HG02884 (cell line): Measurements from ENCODE around the gene BBOX1.
"Not testable (repeated sequence)": the region's sequence is repeated elsewhere in the genome, so short reads cannot be mapped to it uniquely, and the experiment has no call there.

ENCODE experiments used
- ATAC-seq: cut with Tn5 transposase; IDR thresholded peaks from one replicate; pipeline ENCODE4 v1.9.1; 2021; ENCODE audit warnings: mild to moderate bottlenecking, moderate library complexity; ENCODE audit not compliant: unreplicated experiment

Gene BBOX1

DNA sequence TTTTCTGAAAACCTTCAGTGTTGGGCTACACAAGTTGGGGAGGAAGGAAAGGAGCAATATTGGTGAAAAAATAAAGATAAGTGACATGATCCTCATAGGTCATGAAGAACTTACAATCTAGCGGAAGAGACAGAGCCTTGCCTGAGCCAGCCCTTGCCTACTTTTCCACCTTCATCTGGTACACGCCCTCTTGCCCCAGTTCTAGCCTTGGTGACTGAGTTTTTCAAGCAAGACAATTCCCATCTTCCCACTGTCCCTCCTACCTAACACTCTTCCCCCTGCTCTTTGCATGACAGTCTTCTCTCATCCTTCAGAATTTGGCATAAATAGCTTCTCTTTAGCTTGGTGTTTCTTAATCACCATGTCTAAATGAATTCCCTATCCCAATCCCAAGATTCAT lies 42.6 kb downstream of the BBOX1 start:
- no peak for ATAC-seq

DNA sequence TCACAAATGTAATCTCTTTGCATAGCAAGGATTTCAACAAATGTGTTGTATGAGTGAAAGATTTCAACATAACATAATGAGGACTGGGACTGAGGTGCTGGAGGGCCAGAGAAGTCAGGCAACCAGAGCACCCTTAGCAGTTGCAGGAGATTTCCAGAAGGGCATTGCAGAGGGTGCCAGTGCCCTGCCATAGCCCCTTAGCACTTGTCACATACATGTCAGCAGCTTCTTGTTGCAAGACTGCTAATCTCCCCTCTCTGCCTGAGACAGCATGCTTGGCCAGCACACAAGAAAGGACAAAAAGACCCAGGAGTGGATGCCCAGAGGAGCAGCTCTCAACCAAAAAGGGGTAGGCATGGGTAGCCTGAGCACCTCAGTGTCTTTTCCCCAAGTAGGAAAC lies 43.2 kb downstream of the BBOX1 start:
- no peak for ATAC-seq

DNA sequence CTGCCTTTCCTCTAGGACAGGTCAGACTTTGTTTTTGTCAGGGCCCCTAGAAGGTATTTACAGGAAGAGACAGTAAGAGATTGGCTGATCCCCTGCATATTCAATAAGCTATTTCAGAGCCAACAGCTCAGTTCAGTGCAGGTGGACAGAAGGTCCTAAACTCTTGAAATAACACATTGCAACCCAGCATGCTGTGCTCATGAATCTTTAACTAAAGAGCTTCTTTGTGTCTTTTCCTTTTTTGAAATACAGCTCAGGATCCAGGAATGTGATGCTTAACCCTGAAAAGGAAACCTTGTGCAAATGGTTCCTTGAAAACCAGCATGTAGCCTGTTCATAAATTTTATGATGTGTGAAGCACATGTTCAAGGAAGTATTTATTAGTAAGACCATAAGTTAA lies 43.9 kb downstream of the BBOX1 start:
- no peak for ATAC-seq

GRCh38 chr11:27085111-27085510 lies 44.5 kb downstream of the BBOX1 start:
- ATAC-seq = no peak

DNA sequence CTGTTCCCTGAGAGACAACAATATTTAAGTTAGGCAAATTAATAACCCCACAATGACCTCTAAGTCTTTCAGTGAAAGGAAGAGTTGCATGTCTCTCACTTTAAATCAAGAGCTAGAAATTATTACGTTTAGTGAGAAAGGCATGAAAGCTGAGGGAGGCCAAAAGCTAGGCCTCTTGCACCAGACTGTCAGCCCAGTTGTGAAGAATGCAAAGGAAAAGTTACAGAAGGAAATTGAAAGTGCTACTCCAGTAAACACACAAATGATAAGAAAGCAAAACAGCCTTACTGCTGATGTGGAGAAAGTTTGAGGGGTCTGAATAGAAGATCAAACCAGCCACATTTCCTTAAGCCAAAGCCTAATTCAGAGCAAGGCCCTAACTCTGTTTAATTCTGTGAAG lies 45.0 kb downstream of the BBOX1 start:
- no peak for ATAC-seq

GRCh38 chr11:27087432-27087831 lies 46.8 kb downstream of the BBOX1 start:
- no peak for ATAC-seq

GRCh38 chr11:27088353-27088752 lies 47.7 kb downstream of the BBOX1 start:
- no peak for ATAC-seq

GRCh38 chr11:27089746-27090145 lies 49.1 kb downstream of the BBOX1 start:
- no peak for ATAC-seq

DNA sequence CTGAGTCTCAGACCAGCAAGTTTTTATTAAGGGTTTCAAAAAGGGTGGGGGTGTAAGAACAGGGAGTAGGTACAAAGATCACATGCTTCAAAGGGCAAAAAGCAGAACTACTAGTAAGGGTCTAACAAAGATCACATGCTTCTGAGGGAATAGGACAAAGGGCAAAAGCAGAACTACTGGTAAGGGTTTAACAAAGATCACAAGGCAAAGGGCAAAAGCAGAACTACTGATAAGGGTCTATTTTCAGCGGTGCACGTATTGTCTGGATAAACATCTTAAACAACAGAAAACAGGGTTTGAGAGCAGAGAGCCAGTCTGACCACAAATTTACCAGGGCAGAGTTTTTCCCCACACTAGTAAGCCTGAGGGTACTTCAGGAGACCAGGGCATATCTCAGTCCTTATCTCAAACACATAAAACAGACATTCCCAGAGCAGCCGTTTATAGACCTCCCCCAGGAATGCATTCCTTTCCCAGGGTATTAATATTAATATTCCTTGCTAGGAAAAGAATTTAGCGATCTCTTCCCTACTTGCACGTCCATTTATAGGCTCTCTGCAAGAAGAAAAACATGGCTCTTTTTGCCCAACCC lies 49.8 kb downstream of the BBOX1 start:
- ATAC-seq = not testable (repeated sequence)

DNA sequence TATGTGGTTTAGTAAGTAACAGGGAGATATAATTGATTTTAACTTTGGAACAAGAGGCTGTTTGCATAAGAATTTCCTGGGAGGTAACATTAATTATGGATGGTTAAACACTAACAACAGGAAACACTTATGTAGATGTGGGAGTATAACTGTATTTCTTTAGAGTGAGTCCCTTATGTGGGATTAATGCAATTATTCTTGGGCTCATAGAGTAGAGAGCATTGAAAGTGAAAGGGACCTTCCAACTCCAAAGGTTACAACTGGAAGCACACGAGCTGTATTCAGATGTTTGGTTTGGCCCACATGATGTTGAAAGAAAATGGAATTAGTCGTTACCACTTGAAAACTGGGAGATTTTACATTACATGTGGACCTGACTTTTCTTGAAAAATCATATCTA lies 53.5 kb downstream of the BBOX1 start:
- no peak for ATAC-seq

GRCh38 chr11:27095059-27095458 lies 54.4 kb downstream of the BBOX1 start:
- ATAC-seq = no peak

DNA sequence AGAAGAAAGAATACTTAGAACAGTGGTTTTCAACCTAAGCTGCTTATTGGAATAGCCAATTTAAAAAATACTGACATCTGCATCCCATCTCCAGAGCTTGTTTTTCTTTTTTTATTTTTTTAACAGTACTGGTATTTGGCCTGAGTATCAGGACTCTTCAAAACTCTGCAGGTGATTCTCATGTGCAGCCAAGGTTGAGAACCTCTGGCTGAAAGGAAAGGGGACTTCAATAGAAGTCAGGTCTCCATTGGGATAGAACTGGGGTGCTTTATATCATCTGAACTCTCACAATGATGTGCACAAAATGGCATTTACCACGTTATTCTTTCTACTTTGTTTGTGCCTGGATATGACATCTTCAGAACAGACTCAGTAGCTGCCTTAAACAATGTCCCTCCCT lies 55.3 kb downstream of the BBOX1 start:
- no peak for ATAC-seq

GRCh38 chr11:27097551-27097950 lies 56.9 kb downstream of the BBOX1 start:
- ATAC-seq = no peak

DNA sequence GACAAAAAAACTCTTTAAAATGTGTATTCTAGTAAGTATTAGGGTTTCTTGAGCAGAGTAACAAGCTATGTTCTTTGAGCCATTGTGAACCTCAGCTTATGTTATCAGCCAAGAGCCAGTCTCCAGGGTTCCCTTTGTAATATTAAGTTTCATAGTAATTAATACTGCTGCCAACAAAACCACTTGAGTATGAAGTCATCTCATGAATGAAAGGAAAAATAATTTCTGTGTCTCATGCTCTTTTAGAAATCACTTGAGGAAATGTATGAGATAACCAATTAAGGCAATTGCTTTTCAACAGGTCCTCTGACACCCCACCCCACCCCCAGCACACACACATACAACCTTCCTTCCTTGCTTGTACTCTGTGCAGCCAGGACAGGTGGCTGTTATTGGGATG lies 59.9 kb downstream of the BBOX1 start:
- ATAC-seq = no peak

DNA sequence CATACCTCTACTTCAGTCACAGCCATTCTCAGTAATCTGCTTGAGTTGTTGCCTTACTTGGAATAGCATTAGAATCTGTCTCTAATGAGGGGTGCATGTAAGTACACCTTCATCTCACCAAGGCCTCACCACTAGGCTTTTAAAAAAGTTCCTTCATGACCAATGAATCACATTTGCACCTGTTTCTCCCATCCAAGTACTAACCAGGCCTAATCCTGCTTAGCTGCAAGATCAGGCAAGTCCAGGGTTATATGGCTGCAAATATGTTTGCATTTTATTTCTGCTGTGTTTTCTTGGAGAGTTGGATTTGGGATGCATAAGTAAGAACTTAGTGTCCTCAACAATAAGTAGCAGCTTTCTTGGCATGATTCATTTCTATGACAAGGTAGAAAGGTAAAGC lies 66.9 kb downstream of the BBOX1 start:
- ATAC-seq = no peak

DNA sequence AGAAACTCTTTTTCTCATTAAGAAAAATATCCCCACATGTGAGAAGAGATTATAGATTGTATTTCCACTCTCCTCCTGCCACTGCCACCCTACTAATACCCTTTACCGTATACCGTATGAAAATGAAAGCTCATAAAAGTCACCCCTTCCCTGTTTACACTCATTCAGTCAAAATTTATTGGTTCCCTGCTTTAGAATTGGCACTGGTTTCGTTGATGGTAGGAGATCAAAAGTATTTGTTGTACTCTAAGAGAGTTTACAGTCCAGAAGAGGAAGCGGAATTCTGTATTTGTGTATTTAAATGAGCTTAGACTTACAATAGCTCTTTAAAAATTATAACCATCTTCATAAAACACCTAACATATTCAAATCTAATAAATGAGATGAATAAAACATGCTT lies 68.2 kb downstream of the BBOX1 start:
- ATAC-seq = no peak

DNA sequence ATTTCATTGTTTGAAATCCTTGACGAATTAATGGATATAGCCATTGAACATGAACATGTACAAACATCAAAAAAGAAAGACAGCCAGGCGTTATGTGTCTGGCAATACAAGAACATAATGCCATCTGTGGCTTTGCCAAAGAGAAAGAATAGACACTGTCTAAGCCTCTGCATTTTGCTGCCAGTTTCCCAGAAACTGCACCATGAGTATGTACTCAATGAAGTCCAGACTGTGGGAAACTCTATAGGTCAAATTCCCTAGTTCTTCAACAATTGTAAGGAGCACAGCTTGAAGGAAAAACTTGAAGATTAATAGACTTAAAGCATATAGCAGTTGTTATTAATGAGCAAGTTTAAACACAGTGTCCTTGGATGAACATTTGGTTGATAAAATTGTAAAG lies 71.3 kb downstream of the BBOX1 start:
- ATAC-seq = no peak

DNA sequence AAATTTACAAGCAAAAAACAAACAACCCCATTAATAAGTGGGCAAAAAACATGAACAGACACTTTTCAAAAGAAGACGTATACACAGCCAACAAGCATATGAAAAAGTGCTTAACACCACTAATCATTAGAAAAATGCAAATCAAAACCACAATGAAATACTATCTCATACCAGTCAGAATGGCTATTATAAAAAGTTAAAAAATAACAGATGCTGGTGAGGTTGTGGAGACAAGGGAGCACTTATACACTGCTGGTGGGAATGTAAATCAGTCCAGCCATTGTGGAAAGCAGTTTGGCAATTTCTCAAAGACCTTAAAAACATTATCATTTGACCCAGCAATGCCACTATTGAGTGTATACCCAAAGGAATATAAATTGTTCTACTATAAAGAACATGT lies 72.3 kb downstream of the BBOX1 start:
- ATAC-seq = no peak

GRCh38 chr11:27115051-27115650 lies 74.5 kb downstream of the BBOX1 start:
- no peak for ATAC-seq

DNA sequence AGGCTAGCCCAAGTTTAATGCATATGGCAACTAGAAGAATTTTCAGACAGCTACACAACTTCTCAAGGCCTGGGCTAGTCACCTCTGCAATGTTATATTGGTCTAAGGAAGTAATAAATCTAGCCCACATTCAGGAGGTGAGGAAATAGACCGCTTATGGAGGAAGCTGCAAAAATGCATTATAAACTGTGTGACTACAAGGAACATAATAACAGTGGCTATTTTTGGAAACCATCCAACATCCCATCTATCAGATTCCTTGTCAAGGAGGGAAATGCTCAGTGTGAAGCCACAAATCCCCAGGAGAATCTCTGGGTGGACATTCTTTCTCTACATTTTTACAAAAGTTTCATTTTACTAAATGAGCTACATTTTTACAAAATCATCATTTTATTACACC lies 76.1 kb downstream of the BBOX1 start:
- ATAC-seq = no peak

DNA sequence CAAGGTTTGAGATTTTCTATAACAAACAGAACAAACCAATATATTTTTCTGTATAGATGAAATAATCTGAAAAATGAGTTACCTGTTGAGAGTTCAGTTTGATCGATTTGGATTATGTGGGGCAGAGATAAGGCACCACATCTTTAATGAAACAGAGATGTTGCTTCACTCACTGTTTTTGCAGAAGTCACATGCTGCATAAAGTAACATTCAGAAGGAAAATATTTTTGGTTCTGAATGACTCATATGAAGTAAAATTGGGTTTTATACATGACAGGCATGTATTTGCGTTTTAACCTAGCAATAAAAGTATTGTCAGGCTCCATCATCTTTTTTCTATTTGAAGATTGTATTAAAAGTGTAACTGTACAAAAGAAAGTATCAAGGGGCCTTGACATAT lies 77.8 kb downstream of the BBOX1 start:
- ATAC-seq = no peak

- ATAC-seq = no peak
These were observed 78.3 kb downstream of the BBOX1 start for GRCh38 chr11:27118949-27119348.

GRCh38 chr11:27119396-27119795 lies 78.8 kb downstream of the BBOX1 start:
- no peak for ATAC-seq
